Activated CD4-positive, alpha-beta T cell treated with anti-CD3 and anti-CD28 coated beads, Interleukin-2, amount 50 U/mL, for 24 hours (primary cell): ENCODE data around the gene SOAT2.
"Not testable (repeated sequence)": the region's sequence is repeated elsewhere in the genome, so short reads cannot be mapped to it uniquely, and the experiment has no call there.

Experiments used
- DNase-seq, 2 donors: peaks; one replicate each; pipeline ENCODE4 v3.0.0-alpha.2; 2020; ENCODE audit warnings: low read depth in 1 of 2, low spot score in 1 of 2

SOAT2 gene

GRCh38 chr12:53079226-53080117 lies 23.8 kb upstream of the SOAT2 start, which contains the start of gene SPRYD3:
Gene SPRYD3, minus strand, starts transcription at chr12:53079390. Its CDS starts 57 bp downstream, at chr12:53079333.
- DNase-seq = peak; percentile 96 to 97

GRCh38 chr12:53082637-53083175 lies 20.6 kb upstream of the SOAT2 start:
- no peak for DNase-seq

GRCh38 chr12:53086361-53086760 lies 16.9 kb upstream of the SOAT2 start:
- no peak for DNase-seq

- no peak for DNase-seq
Measured at GRCh38 chr12:53090105-53090504, 13.2 kb upstream of the SOAT2 start.

- no peak for DNase-seq
Measured at GRCh38 chr12:53090554-53090953, 12.7 kb upstream of the SOAT2 start.

- DNase-seq = no peak
Measured at GRCh38 chr12:53091756-53092155, 11.5 kb upstream of the SOAT2 start.

GRCh38 chr12:53093777-53094393 lies 9.4 kb upstream of the SOAT2 start:
- DNase-seq = no peak

- no peak for DNase-seq
Measured at GRCh38 chr12:53094394-53094787, 8.9 kb upstream of the SOAT2 start.

- not testable (repeated sequence) for DNase-seq
Measured at GRCh38 chr12:53094796-53095595, 8.3 kb upstream of the SOAT2 start.

GRCh38 chr12:53095596-53095895 lies 7.7 kb upstream of the SOAT2 start:
- DNase-seq = not testable (repeated sequence)

- DNase-seq = no peak
Measured at GRCh38 chr12:53096089-53096741, 7.1 kb upstream of the SOAT2 start.

GRCh38 chr12:53096759-53097158 lies 6.5 kb upstream of the SOAT2 start:
- DNase-seq = no peak

GRCh38 chr12:53097207-53097563 lies 6.1 kb upstream of the SOAT2 start:
- DNase-seq = no peak

- peak; percentile 18 to 32 for DNase-seq
Measured at GRCh38 chr12:53097564-53098353, 5.5 kb upstream of the SOAT2 start, which contains the start of gene IGFBP6. Gene IGFBP6, plus strand, starts transcription at chr12:53097667. Its CDS starts 51 bp downstream, at chr12:53097718.

- no peak for DNase-seq
Measured at GRCh38 chr12:53098354-53098981, 4.8 kb upstream of the SOAT2 start.

GRCh38 chr12:53099071-53099882 lies 4.0 kb upstream of the SOAT2 start:
- DNase-seq = peak; percentile 83 to 86

GRCh38 chr12:53100466-53101151 lies 2.7 kb upstream of the SOAT2 start:
- no peak for DNase-seq

GRCh38 chr12:53101266-53101665 lies 2.0 kb upstream of the SOAT2 start:
- DNase-seq = no peak
